ENCODE measurements around the gene CDAN1. TPM values are rescaled to one million over a fixed set of nuclear protein-coding genes. Genes with fewer than 3 reads are reported as not detected.

Gene CDAN1
- 4.4 to 6.2 TPM (median 6.0 TPM) in 5 replicates for total RNA-seq (2022; extraction: Qiagen RNA extraction)

GRCh38 chr15:42736793-42737528 is at the start of gene CDAN1:
TSS of gene CDAN1 (minus strand) at chr15:42737128. CDS start at chr15:42737102, 26 bp downstream.

Other genes with a start within 250 kb of the CDAN1 start
- gene ZNF106, start 246.0 kb downstream of the CDAN1 start, total RNA-seq (2022; extraction: Qiagen RNA extraction) = 7.3 to 10.8 TPM (median 9.5 TPM) in 5 replicates
- 14.4 to 45.6 TPM (median 17.6 TPM) in 5 replicates for gene SNAP23, start 241.5 kb downstream of the CDAN1 start, total RNA-seq (2022; extraction: Qiagen RNA extraction)
- 10.4 to 13.5 TPM (median 11.9 TPM) in 5 replicates for gene LRRC57, start 188.3 kb downstream of the CDAN1 start, total RNA-seq (2022; extraction: Qiagen RNA extraction)
- gene HAUS2, start 188.3 kb downstream of the CDAN1 start, total RNA-seq (2022; extraction: Qiagen RNA extraction) = 18.4 to 23.8 TPM (median 19.1 TPM) in 5 replicates
- gene STARD9, start 161.5 kb downstream of the CDAN1 start, total RNA-seq (2022; extraction: Qiagen RNA extraction) = 1.1 to 1.9 TPM (median 1.6 TPM) in 5 replicates
- 1.3 to 2.2 TPM (median 2.1 TPM) in 5 replicates for gene TTBK2, start 183.7 kb upstream of the CDAN1 start, total RNA-seq (2022; extraction: Qiagen RNA extraction)

Data from A549 treated with AZD2906 at 1 μM for 4 hours (cell line).